Ascending aorta (tissue), 2 donors: ENCODE data around the gene RIC1. TPM values are rescaled to one million over a fixed set of nuclear protein-coding genes. Genes with fewer than 3 reads are reported as not detected.

ENCODE experiments used
- DNase-seq, 2 donors: peaks; one replicate each; pipeline ENCODE4 v3.0.0-alpha.2; 2019; ENCODE audit warnings: low spot score in 2 of 2
- H3K27ac ChIP-seq, 2 donors: fragments of 200-600 bp; sonication (generic); one replicate each; pipeline ENCODE4 v1.5.1; 2016 to 2017; ENCODE audit warnings: mild to moderate bottlenecking in 1 of 2
- H3K27me3 ChIP-seq: fragments of 200-600 bp; sonication (generic); one replicate; pipeline ENCODE4 v1.5.1; 2017
- H3K36me3 ChIP-seq, 2 donors: fragments of 200-600 bp; sonication (generic); one replicate each; pipeline ENCODE4 v1.5.1; 2016
- H3K4me1 ChIP-seq, 2 donors: fragments of 200-600 bp; sonication (generic); one replicate each; pipeline ENCODE4 v1.5.1; 2016 to 2017; ENCODE audit warnings: mild to moderate bottlenecking in 1 of 2
- H3K4me3 ChIP-seq, 2 donors: fragments of 200-600 bp; sonication (generic); one replicate each; pipeline ENCODE4 v1.5.1; 2016 to 2017; ENCODE audit warnings: mild to moderate bottlenecking in 1 of 2
- H3K9me3 ChIP-seq, 2 donors: fragments of 200-600 bp; sonication (generic); one replicate each; pipeline ENCODE4 v1.5.1; 2016
- intact Hi-C: fragments of 100-400 bp; cut with DNase I; formaldehyde crosslinking; loops from one replicate; pipeline ENCODE4 v1.15.1; 2023
- total RNA-seq: library from RNA; depleted of rRNA; stranded (reverse); fragments of >200 nt; gene quantifications from one replicate; pipeline ENCODE4 v1.1.0, GENCODE V29; 2016
- TF ChIP-seq, protein P1 (sequence below), 3 experiments: fragments of 200-600 bp in 2 of 3; fragments of 450-650 bp in 1 of 3; sonication (generic) in 2 of 3; IDR thresholded peaks; one replicate each; pipeline ENCODE4 v1.5.1; 2016 to 2019; ENCODE audit warnings: antibody characterized with exemption in 3 of 3, mild to moderate bottlenecking in 1 of 3, moderate library complexity in 1 of 3

Gene RIC1
- total RNA-seq, 1 donor from 2014 or later, result 46.7 TPM

DNA sequence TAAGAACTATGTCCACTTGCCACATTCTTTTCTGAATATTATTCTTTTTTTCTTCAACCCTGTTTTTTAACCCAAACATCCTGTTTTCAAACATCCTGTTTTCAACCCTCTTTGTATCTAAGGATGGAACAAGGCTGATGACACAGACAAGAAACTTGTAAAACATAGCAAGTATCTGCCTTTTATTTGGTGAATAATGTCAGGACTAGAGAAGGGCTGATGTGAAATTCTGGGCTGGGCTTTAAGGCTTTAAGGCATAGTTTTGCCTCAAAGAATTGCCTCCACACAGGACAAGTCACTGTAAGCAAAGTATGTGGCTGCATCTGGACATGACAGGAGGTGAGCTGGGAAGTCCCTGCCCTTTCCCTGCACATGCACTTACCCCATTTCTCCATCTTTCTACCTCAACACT is 42.5 kb upstream of the RIC1 start:
- no peak for DNase-seq
- intact Hi-C loops, result no loop called here
- H3K4me3 ChIP-seq, result no peak overlapping the region
- H3K4me1 ChIP-seq, result peaks cover 0 to 9% of the 10 kb centered on the region in 2 donors
- H3K27me3 ChIP-seq, result no peaks in the 10 kb centered on the region
- H3K36me3 ChIP-seq, result no peaks in the 10 kb centered on the region
- no peak overlapping the region for H3K27ac ChIP-seq
- no peaks in the 10 kb centered on the region for H3K9me3 ChIP-seq
- TF ChIP-seq, protein P1, sequence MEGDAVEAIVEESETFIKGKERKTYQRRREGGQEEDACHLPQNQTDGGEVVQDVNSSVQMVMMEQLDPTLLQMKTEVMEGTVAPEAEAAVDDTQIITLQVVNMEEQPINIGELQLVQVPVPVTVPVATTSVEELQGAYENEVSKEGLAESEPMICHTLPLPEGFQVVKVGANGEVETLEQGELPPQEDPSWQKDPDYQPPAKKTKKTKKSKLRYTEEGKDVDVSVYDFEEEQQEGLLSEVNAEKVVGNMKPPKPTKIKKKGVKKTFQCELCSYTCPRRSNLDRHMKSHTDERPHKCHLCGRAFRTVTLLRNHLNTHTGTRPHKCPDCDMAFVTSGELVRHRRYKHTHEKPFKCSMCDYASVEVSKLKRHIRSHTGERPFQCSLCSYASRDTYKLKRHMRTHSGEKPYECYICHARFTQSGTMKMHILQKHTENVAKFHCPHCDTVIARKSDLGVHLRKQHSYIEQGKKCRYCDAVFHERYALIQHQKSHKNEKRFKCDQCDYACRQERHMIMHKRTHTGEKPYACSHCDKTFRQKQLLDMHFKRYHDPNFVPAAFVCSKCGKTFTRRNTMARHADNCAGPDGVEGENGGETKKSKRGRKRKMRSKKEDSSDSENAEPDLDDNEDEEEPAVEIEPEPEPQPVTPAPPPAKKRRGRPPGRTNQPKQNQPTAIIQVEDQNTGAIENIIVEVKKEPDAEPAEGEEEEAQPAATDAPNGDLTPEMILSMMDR (IDR thresholded peaks at IDR 0.05), result no peak

DNA sequence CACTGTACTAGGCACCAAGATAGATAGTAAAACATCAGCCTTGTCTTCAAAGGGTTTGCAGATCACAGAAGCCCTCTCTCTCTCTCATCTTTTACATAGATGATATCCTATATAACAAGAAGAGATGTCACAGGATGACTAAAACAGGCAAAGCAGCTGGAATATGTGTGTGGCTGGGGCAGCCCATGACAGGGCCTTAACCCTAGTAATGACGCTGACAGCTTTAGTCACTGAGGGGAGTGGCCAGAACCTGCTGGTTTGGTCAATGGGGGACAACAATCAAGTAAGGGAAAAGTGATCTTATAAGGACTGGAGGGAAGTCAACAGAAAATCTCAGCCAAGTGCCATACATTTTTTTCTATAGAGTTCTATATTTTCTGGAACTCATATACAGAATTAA is 41.9 kb upstream of the RIC1 start:
- no peak overlapping the region for H3K4me3 ChIP-seq
- H3K9me3 ChIP-seq, result no peaks in the 10 kb centered on the region
- H3K27ac ChIP-seq, result no peak overlapping the region
- H3K4me1 ChIP-seq, result peaks cover 0 to 9% of the 10 kb centered on the region in 2 donors
- H3K27me3 ChIP-seq, result no peaks in the 10 kb centered on the region
- DNase-seq, result no peak
- no peaks in the 10 kb centered on the region for H3K36me3 ChIP-seq
- intact Hi-C loops, result no loop called here
- TF ChIP-seq, protein P1 (IDR thresholded peaks at IDR 0.05), result no peak

DNA sequence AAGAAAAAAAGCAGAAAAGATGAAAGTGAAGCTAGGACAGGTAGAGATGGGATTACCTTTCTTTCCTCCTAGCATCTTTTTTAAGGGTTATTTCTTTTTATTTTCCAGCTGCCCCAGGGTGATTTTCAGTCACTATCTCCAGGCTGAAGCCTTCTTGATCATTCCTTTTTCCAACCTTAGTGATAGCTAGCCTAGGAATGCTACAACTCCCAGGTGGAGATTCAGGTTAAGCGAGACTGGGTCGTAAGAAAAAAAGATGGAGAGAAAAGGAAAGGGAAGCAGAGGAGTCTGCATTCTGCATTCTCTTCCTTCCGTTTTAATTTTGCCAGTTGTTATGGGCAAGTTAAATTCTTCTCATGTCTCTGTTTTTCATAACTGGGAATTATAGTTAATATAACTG is 36.7 kb upstream of the RIC1 start:
- no peaks in the 10 kb centered on the region for H3K36me3 ChIP-seq
- H3K27ac ChIP-seq, result no peak overlapping the region
- no peaks in the 10 kb centered on the region for H3K9me3 ChIP-seq
- intact Hi-C loops, result loop anchor here (5.0 kb wide), 2 partner anchors 35 to 155 kb away; partner anchors contain the start of gene PLGRKT
- TF ChIP-seq, protein P1 (IDR thresholded peaks at IDR 0.05), result no peak
- H3K4me1 ChIP-seq, result peaks cover 0 to 8% of the 10 kb centered on the region in 2 donors
- no peaks in the 10 kb centered on the region for H3K27me3 ChIP-seq
- DNase-seq, result no peak
- no peak overlapping the region for H3K4me3 ChIP-seq

DNA sequence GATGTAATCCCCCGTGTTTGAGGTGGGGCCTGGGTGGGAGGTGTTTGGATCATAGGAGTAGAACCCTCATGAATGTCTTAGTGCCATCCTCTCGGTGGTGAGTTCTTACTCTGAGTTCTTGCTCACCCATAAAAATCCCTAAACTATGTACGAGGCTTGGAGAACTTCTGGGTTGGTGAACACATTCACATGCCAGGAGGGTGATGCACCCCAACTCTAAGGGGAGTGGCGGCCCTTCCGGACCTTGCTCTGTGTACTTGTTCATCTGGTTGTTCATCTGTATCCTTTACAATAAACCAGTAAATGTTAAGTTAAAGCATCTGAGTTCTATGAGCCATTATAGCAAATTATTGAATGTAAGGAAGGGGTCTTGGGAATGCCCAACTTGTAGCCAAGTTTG is 36.0 kb upstream of the RIC1 start:
- TF ChIP-seq, protein P1 (IDR thresholded peaks at IDR 0.05), result no peak

DNA sequence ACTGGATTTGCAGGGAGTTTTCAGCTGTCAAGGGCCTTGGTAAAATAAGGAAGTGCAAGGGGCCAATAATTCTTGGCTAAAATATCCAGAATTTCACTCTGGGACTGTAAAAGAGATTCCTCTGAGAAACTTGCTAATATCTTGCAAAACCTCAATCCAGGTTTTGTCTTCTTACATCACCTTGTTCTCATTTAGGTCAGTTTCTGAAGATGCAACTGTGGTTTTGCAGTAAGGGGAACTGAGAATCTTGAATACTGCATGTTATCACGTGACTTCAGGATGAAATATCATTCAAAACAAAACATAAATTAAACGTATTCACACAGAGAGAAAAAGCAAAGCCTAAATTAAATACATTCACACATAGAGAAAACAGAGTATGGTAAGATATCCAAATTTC is 35.0 kb upstream of the RIC1 start:
- Histone ChIP-seq H3K9me3 (no peaks in the 10 kb centered on the region), H3K27ac (no peak overlapping the region), H3K4me1 (peaks cover 0 to 8% of the 10 kb centered on the region in 2 donors), H3K4me3 (no peak overlapping the region), H3K27me3 (no peaks in the 10 kb centered on the region), H3K36me3 (no peaks in the 10 kb centered on the region)
- DNase-seq, result no peak
- TF ChIP-seq, protein P1 (IDR thresholded peaks at IDR 0.05), result no peak
- intact Hi-C loops, result loop anchor here (5.0 kb wide), 2 partner anchors 37 to 157 kb away; partner anchors contain the start of gene PLGRKT

More for the DNA sequence above, 36.0 kb upstream of the RIC1 start:
- Histone ChIP-seq H3K36me3 (no peaks in the 10 kb centered on the region), H3K27me3 (no peaks in the 10 kb centered on the region), H3K4me3 (no peak overlapping the region), H3K9me3 (no peaks in the 10 kb centered on the region), H3K27ac (no peak overlapping the region), H3K4me1 (peaks cover 0 to 8% of the 10 kb centered on the region in 2 donors)
- intact Hi-C loops, result loop anchor here (5.0 kb wide), 2 partner anchors 36 to 156 kb away; partner anchors contain the start of gene PLGRKT
- DNase-seq, result no peak

DNA sequence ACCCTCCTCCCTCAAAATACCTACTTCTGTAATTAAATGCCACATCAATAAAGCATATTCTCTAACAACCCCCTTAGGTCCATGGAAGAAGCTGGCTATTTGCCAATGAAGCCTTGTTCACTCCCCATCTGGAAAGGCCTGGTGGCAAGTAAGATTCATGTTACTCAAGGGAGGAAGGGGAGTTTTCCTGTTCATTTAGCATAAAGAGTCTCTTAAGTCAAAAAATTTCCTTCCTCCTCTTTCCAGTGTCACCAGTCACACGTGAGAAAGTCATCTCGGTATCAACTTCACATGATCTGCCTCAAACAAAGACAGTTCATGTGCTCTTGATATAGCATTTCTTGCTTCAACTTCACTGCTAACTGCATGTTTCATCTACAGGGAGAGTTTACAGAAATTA is 32.7 kb upstream of the RIC1 start:
- Histone ChIP-seq H3K36me3 (no peaks in the 10 kb centered on the region), H3K9me3 (no peaks in the 10 kb centered on the region), H3K27me3 (no peaks in the 10 kb centered on the region), H3K4me3 (no peak overlapping the region), H3K4me1 (peaks cover 0 to 11% of the 10 kb centered on the region in 2 donors), H3K27ac (no peak overlapping the region)
- no peak for DNase-seq
- TF ChIP-seq, protein P1 (IDR thresholded peaks at IDR 0.05), result no peak
- intact Hi-C loops, result no loop called here
